Stomach smooth muscle (tissue), 2 donors: ENCODE data around the gene CMIP.
A peak's percentile ranks its signal among the peaks of the same experiment; 100 is the strongest.
"Not testable (repeated sequence)": the region's sequence is repeated elsewhere in the genome, so short reads cannot be mapped to it uniquely, and the experiment has no call there.

Experiments
- H3K27ac ChIP-seq: one replicate; pipeline ENCODE4 v1.7.0; 2013; ENCODE audit warnings: mild to moderate bottlenecking, low read length, inconsistent platforms
- H3K27me3 ChIP-seq, 2 donors: one replicate each; pipeline ENCODE4 v1.7.0; 2013; ENCODE audit warnings: low read length in 2 of 2; ENCODE audit not compliant: insufficient read depth in 2 of 2, control insufficient read depth in 1 of 2
- H3K36me3 ChIP-seq, 2 donors: one replicate each; pipeline ENCODE4 v1.7.0; 2013; ENCODE audit warnings: low read length in 2 of 2; ENCODE audit not compliant: control insufficient read depth in 2 of 2, insufficient read depth in 2 of 2
- H3K4me1 ChIP-seq: one replicate; pipeline ENCODE4 v1.7.0; 2013; ENCODE audit warnings: low read length; ENCODE audit not compliant: control insufficient read depth, insufficient read depth
- H3K4me3 ChIP-seq, 2 donors: one replicate each; pipeline ENCODE4 v1.7.0; 2013; ENCODE audit warnings: low read length in 2 of 2
- H3K9ac ChIP-seq, 2 donors: one replicate each; pipeline ENCODE4 v1.7.0; 2013; ENCODE audit warnings: low read length in 2 of 2, mild to moderate bottlenecking in 1 of 2
- H3K9me3 ChIP-seq, 2 donors: one replicate each; pipeline ENCODE4 v1.7.0; 2013; ENCODE audit warnings: low read length in 2 of 2; ENCODE audit not compliant: control insufficient read depth in 2 of 2
- donor health status: healthy.
- donor health status: Pancreatic carcinoma.

The CMIP gene

GRCh38 chr16:81444448-81445121 is at the start of gene CMIP:
CMIP (plus strand) TSS chr16:81444808.
- Histone ChIP-seq H3K27me3 (no peaks in the 10 kb centered on the region), H3K4me3 (peak within 1 kb of the TSS; percentile 72 to 81), H3K27ac (peak within 1 kb of the TSS; percentile 75), H3K4me1 (peaks cover 31% of the 10 kb centered on the region), H3K9ac (peak within 1 kb of the TSS; percentile 71 to 83), H3K9me3 (no peaks in the 10 kb centered on the region), H3K36me3 (no peaks in the 10 kb centered on the region)

GRCh38 chr16:81394966-81395655 is 49.5 kb upstream of the CMIP start:
- no peak overlapping the region for H3K4me3 ChIP-seq
- H3K4me1 ChIP-seq: peaks cover 3% of the 10 kb centered on the region
- peak overlapping the region; percentile 11 for H3K27ac ChIP-seq

DNA sequence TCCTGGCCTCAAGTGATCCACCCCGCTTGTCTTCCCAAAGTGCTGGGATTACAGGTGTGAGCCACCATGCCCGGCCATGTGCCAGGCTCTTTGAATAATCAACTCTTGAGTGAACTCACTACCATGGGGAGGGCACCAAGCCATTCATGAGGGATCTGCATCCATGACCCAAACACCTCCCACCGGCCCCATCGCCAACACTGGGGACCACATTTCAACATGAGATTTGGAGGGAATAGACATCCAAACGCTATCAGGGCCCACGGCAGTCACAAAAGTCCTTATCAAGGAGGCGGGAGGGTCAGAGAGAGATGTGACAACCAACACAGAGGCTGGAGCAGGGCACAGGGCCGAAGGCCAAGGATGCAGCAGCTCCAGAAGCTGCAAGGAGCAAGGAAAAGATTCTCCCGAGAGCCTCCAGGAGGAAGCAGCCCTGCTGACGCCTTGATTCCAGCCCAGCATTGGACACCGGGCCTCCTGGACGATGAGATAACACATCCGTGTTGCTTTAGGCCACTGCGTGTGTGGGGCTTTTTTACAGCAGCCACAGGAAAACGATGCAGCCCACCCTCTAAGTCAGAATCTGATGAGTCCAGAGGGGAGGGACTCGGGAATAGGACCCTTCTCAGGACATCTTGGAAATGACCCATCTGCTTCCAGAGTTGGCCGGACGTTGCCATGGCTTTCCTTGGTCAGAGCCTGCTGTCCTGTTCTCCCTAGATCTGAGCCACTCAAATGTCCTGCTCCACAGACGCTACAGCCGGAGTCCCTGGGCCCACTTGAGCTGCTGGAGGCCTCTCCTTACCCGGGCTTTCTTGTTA is 47.3 kb upstream of the CMIP start:
- no peak overlapping the region for H3K9ac ChIP-seq
- H3K36me3 ChIP-seq: no peaks in the 10 kb centered on the region
- H3K27me3 ChIP-seq: no peaks in the 10 kb centered on the region
- peaks cover 8% of the 10 kb centered on the region for H3K4me1 ChIP-seq
- H3K4me3 ChIP-seq: no peak overlapping the region
- no peaks in the 10 kb centered on the region for H3K9me3 ChIP-seq
- H3K27ac ChIP-seq: no peak overlapping the region

More at GRCh38 chr16:81394966-81395655, 49.5 kb upstream of the CMIP start:
- H3K27me3 ChIP-seq: no peaks in the 10 kb centered on the region
- H3K36me3 ChIP-seq: peaks cover 0 to 3% of the 10 kb centered on the region in 2 donors
- no peak overlapping the region for H3K9ac ChIP-seq
- no peaks in the 10 kb centered on the region for H3K9me3 ChIP-seq

DNA sequence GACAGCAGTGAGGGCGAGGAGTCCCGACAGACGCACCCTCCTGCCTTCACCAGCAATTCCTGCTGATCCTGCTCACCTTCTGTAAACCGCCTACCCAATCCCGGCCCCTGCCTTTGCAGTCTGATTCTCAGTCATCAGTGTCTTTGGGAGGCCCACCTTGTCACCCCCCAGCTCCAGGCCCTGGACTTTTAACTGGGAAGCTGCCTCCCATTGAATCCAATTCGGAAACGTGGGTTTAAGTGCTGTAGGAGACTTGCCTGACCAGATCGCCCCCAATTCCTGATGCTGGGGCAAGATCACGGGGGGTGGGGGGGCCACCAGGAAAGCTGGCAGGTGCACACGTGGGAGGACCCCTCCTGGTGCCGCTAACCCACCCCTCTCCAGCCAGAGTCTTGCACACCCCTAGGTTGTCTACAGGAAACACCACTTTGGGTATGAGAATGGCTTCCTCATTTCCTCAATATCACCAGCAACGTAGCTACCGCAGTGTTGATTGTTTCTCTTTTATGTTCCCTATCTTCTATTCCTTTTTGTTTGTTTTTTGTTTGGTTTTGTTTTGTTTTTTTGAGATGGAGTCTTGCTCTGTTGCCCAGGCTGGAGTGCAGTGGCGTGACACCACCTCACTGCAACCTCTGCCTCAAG is 46.6 kb upstream of the CMIP start:
- no peak overlapping the region for H3K9ac ChIP-seq
- H3K36me3 ChIP-seq: no peaks in the 10 kb centered on the region
- no peaks in the 10 kb centered on the region for H3K27me3 ChIP-seq
- H3K4me3 ChIP-seq: no peak overlapping the region
- no peak overlapping the region for H3K27ac ChIP-seq
- H3K4me1 ChIP-seq: peaks cover 8% of the 10 kb centered on the region
- no peaks in the 10 kb centered on the region for H3K9me3 ChIP-seq

- no peak overlapping the region for H3K4me3 ChIP-seq
These were observed 44.7 kb upstream of the CMIP start for GRCh38 chr16:81399909-81400308.

GRCh38 chr16:81401035-81401950 is 43.3 kb upstream of the CMIP start:
- H3K27ac ChIP-seq: no peak overlapping the region
- peaks cover 11% of the 10 kb centered on the region for H3K4me1 ChIP-seq
- no peaks in the 10 kb centered on the region for H3K27me3 ChIP-seq
- no peaks in the 10 kb centered on the region for H3K9me3 ChIP-seq
- H3K36me3 ChIP-seq: no peaks in the 10 kb centered on the region
- peak overlapping the region in 1 of 2 donors; percentile 55 for H3K4me3 ChIP-seq
- H3K9ac ChIP-seq: no peak overlapping the region

More at GRCh38 chr16:81399909-81400308, 44.7 kb upstream of the CMIP start:
- H3K36me3 ChIP-seq: no peaks in the 10 kb centered on the region
- H3K27me3 ChIP-seq: no peaks in the 10 kb centered on the region
- H3K9me3 ChIP-seq: no peaks in the 10 kb centered on the region
- H3K4me1 ChIP-seq: peaks cover 14% of the 10 kb centered on the region
- no peak overlapping the region for H3K9ac ChIP-seq
- no peak overlapping the region for H3K27ac ChIP-seq

DNA sequence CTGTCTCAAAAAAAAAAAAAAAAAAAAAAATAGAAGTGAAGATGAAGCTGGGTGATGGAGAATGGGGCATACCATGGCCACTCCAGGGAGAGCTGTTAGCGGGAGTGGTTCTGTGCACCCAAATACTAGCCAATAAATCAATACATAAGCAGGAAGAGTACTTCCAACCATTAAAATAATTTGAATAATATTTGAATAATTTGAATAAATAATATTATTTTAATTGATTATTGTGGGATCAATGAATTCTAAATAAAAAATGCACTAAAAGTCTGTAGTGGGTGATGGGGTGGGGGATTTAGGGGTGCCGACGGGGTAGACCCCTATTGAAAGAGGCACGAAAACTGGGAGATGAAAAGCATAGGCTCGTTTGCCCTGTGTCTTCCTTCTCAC is 41.4 kb upstream of the CMIP start:
- Histone ChIP-seq H3K27ac (no peak overlapping the region), H3K4me1 (peaks cover 11% of the 10 kb centered on the region), H3K27me3 (no peaks in the 10 kb centered on the region), H3K4me3 (peak overlapping the region in 1 of 2 donors; percentile 68), H3K9me3 (no peaks in the 10 kb centered on the region), H3K36me3 (no peaks in the 10 kb centered on the region), H3K9ac (no peak overlapping the region)

DNA sequence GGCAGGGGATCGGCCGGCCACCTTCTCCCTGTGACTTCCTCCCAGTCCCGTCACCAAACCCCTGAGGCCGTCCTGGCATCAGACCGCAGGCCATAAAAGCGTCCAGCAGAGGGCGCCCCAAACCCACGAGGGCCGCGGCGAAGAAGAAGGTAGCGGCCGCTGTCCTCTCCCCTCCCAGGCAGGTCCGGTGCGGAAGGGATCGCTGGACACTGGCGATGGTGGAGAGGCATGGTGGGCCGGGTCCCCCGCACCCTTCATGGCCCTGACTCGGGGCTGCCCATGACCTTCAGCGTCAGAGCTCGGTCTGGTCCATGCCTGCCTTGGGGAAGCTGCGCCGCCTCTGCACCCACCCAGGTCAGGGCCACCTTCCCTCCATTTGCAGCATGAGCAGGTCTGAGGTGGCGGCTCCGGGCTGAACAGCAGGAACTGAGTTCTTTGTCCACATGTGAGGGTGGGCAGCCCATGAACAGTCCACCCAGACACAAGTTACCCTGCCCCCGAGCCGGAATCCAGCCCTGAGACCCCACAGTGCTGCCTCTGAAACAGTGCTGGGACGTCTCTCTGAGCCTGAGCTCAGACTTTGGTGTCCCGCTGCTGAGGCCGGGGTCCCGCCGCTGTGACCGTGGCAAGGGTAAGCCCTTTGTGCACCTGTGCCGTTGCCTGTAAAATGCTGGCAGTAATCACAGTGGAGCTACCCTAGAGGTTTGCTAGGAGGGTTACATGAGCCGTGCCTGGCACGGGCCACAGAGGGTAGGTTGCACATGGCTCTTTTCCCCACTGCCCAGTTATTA is 40.8 kb upstream of the CMIP start:
- Histone ChIP-seq H3K36me3 (no peaks in the 10 kb centered on the region), H3K27ac (no peak overlapping the region), H3K4me3 (peak overlapping the region; percentile 17 to 68), H3K27me3 (no peaks in the 10 kb centered on the region), H3K9ac (no peak overlapping the region), H3K9me3 (no peaks in the 10 kb centered on the region), H3K4me1 (peaks cover 11% of the 10 kb centered on the region)

DNA sequence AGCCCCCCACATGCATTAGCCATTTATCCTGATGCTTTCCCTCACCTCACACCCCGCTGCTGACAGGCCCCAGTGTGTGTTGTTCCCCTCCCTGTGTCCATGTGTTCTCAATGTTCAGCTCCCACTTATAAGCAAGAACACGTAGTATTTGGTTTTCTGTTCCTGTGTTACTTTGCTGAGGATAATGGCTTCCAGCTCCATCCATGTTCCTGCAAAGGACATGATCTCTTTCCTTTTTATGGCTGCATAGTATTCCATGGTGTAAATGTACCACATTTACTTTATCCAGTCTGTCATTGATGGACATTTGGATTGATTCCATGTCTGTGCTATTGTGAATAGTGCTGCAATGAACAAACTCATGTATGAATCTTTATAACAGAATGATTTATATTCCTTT is 39.6 kb upstream of the CMIP start:
- H3K27me3 ChIP-seq, H3K9ac ChIP-seq, H3K36me3 ChIP-seq, H3K9me3 ChIP-seq, H3K27ac ChIP-seq, H3K4me3 ChIP-seq: not testable (repeated sequence)
- peaks cover 11% of the 10 kb centered on the region for H3K4me1 ChIP-seq
